SKM-1 treated with dmso at 0.1 percent for 144 hours (cell line): ENCODE data around the gene MAGEE2.
"Not testable (repeated sequence)": the region's sequence is repeated elsewhere in the genome, so short reads cannot be mapped to it uniquely, and the experiment has no call there.

Experiments
- DNase-seq: peaks from one replicate; lab custom pipeline; 2025; ENCODE audit not compliant: unreplicated experiment; lab: John Stamatoyannopoulos, UW

MAGEE2 gene, protein sequence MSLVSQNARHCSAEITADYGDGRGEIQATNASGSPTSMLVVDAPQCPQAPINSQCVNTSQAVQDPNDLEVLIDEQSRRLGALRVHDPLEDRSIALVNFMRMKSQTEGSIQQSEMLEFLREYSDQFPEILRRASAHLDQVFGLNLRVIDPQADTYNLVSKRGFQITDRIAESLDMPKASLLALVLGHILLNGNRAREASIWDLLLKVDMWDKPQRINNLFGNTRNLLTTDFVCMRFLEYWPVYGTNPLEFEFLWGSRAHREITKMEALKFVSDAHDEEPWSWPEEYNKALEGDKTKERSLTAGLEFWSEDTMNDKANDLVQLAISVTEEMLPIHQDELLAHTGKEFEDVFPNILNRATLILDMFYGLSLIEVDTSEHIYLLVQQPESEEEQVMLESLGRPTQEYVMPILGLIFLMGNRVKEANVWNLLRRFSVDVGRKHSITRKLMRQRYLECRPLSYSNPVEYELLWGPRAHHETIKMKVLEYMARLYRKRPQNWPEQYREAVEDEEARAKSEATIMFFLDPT

DNA sequence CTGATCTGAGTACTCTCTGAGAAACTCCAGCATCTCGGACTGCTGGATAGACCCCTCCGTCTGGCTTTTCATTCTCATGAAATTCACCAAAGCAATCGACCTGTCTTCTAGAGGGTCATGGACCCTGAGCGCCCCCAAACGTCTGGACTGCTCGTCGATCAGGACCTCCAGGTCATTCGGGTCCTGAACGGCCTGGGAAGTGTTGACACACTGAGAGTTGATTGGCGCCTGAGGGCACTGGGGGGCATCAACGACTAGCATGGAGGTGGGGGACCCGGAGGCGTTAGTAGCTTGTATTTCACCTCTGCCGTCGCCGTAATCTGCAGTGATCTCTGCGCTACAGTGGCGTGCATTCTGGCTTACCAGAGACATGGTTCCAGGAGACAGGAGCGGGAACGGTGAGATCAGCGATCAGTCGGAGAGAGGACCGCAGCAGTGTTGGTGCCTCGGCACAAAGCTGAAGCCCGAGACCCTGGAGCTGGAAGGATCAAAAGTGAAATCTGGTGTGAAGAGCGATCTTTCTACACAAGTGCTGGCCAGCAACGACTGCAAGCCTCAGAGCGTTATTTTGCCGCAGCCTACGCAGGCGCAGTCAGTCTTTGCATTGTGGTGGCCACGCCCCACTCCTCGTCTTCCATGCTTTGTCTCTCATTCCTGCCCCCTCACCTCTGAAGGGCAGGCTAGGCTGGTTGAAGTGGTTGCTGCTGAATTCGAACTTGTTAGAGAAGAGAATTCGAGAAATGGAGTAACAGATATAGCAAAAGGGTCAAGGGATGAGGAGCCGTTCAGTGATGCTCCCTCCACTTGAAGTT lies at the start of gene MAGEE2:
Gene MAGEE2 (minus strand): TSS at position 575 of the 812 bp plus-strand sequence. CDS start 203 bp downstream, at position 372.
- no peak for DNase-seq

DNA sequence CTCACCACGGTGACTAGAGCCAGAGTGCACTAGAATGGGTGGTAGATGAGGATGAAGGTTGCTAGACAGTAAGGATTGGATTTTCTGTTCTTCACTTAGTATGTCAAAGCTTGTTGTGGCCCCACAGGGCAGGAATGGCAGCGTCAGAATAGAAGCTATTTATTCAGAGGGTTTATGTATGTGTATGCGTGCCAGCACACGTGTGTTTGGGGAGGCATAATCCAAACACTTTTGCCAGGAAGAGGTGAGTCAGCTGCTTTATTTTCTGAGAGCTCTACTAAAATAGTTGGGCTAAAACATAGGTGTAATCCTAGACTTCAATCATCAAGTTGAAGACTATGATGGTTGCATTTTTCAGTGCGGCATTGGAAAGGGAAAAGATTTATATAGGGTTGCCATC lies 1.2 kb upstream of the MAGEE2 start:
- DNase-seq: no peak

DNA sequence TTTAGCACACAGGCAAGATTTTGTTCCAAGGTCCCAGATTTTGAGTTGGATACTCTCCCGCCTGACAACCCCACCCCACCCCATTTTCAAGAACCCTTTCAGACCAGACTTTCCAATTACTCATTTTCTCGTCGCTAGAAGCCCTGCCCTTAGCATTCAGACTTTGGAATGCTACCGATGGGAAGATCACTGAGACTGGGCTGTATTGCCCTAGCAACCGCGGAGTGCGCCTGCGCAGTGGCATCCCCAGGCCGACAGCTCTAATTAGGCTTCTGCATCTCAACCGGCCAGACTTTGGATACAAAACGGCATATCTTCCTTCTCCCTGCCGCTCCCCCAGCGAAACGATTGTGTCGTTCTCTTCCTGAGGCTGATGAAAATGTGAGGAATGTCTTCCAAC lies 3.4 kb downstream of the MAGEE2 start:
- DNase-seq: no peak

DNA sequence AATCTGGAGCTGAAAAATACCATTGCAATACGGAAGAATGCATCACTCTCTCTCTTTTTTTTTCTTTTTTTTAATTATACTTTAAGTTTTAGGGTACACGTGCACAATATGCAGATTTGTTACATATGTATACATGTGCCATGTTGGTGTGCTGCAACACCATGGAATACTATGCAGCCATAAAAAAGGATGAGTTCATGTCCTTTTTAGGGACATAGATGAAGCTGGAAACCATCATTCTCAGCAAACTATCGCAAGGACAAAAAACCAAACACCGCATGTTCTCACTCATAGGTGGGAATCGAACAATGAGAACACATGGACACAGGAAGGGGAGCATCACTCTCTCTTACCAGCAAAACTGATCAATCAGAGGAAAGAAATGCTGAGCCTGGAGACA lies 17.0 kb downstream of the MAGEE2 start:
- DNase-seq: not testable (repeated sequence)

DNA sequence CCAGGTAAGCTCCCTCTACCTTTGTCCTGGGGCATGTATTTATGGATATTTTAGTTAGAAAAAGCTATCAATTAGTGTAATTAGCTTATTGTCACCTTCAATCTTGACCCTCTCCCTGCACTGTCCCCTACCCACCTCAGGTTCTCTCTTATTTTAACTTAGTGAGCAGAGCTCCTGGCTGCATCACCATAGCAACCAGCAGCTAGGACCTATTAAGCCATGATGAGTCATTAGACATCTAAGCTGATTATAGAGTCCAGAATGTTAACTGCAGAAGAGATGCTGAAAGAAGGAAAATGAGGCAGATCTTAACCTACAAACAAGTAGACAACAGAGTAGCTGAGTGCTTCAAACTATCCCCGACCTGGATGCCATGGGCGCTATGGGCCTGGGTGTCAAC lies 36.6 kb downstream of the MAGEE2 start:
- DNase-seq: no peak

DNA sequence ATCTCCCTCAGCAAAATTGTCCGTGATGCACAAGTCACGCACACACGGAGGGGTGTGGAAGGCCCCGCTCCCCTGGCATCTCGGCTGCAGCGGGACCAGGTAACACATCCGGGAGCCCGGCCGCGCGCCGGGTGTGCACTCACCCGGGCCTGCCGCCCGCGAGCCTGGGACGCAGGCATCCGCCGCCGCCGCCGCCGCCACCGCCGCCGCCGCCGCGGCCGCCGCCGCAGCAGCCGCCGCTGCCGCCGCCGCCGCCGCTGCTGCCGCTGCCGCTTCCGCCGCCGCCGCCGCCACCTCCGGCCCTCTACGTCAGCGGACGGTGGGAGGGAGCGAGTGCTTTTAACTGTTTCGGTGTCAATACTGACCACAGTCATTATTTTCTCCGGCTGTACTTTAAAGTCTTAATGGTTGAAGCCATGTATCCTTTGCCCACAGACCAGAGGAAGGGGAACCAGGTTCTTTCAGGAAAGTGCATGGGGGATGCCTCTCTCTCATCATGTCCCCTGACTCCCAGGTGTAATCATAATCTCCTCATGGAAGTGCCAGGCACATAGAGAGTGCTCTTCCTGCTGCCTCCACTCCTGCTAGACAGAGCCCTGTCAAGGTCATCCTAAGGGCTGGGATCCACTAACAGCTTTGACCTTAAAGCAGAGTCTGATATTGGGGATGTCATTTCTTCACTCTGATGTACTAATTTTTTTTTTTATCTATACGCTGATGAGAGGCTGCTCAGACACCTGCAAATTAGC lies 38.0 kb downstream of the MAGEE2 start:
- DNase-seq: peak; percentile 5
